IPS DF 19.7 (cell line): ENCODE data around the gene CHMP1A.
"Not testable (repeated sequence)": the region's sequence is repeated elsewhere in the genome, so short reads cannot be mapped to it uniquely, and the experiment has no call there.

Experiments
- DNase-seq: peaks from one replicate; pipeline ENCODE4 v3.0.0-alpha.2; 2013; ENCODE audit warnings: low read depth, low spot score

The CHMP1A gene

DNA sequence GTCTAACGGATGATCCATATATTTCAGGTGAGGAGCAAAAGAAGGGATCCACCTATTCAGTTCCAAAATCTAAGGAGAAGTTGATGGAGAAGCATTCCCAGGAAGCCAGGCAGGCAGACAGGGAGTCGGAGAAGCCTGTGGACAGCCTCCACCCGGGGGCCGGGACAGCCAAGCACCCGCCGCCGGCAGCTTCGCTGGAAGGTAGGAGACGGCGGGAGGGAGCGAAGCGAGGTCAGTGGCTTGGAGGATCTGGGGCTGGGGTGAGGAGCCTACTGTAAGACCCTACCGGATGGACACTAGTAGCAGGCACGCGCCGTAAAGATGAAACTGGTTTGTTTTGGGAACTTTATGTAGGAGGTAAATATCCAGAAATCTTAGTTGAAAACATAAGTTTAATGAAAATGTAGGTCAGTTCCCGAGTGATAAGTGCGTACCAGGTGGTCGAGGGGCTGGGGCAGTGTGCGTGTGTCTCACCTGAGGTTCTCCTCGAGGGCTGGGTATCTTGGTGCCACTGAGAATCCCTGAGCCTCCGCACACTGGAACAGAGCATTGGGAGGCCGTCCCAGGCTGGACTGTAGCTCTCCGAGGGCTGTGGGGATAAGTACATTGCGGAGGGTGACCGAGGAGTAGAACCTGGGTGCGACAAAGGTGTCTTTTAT lies 842 bp upstream of the CHMP1A start:
- DNase-seq = no peak

DNA sequence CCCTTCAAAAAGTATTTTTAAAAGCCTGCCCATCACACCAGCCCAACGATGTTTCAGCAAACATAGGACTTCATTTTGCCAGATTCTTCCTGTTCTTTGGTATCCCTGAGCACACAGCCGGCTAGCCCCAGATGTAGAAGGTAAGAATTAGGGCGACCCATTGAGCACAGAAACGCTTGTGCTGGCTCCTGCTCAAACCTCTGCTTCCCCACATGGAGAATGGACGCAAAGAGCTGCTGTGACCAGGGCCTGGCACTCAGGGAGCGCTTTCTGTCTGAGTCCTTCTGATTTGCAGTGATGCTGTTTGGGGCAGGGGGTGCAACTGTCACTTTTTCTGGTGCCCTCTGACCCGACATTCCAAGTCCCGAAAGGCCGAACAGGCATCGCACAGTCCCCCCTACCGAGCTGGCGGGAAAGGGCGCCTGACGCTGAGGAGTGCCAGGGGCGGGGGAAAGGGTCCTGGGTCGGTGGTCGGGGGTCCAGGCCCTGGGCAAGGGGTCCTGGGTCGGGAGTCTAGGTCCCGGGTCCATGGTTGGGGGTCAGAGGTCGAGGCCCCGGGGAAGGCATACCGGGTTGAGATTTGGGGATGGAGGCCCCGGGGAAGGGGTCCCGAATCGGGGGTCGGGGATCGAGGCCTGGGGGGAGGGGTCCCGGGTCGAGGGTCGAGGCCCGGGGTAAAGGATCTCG lies 930 bp downstream of the CHMP1A start:
- no peak for DNase-seq

DNA sequence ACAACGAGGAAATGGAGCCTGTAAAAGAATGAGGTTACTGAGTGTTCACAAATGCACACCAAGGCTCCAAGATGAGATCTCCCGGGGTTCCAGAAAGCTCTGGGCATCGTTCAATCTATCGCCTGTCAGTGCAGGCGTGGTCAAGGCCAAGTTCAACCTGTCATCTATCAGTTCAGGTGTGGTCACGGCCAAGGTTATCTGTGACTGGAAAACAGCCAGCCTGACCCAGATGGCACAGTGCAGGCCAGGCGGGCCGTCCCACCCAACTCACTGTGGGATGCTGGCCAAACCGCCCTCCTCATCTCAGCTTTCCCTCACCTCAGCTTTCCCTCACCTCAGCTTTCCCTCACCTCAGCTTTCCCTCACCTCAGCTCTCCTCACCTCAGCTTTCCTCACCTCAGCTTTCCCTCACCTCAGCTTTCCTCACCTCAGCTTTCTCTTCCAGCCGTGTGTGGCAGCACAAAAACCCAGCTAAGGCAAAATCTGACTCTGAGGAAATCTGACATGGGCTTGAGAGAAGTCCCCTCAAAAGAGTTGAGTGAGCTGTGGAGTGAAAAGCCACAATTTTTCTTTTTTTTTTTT lies 2.4 kb downstream of the CHMP1A start:
- DNase-seq = no peak

DNA sequence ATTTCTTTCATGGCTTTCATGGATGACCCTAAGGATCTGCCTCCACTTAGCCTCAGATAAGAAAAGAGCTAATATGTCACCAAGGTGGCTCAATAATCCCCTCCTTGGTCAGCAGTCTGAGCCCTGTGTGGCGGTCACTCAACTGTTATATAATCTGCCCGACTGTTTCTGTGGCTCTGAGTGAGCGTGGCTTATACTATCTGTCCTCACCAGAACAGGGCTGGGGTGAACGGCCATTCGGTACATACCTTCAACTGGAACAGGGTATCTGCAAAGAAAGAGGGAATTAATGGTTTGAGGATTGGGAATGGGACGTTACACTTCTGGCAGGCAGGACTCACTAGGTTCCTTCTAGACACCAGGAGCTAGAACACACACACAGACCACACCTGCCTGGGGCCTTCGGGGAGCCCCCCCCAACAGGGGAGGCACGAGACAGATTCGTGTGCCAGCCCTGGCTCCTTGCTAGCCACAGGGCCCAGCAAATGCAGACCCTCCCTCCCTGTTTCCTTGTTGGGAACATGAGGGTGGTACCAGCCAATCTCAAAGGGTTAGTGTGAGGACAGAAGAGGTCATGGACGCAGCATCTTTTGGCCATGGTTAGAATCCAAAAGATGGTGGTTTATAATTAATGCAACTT lies 3.7 kb downstream of the CHMP1A start:
- no peak for DNase-seq

DNA sequence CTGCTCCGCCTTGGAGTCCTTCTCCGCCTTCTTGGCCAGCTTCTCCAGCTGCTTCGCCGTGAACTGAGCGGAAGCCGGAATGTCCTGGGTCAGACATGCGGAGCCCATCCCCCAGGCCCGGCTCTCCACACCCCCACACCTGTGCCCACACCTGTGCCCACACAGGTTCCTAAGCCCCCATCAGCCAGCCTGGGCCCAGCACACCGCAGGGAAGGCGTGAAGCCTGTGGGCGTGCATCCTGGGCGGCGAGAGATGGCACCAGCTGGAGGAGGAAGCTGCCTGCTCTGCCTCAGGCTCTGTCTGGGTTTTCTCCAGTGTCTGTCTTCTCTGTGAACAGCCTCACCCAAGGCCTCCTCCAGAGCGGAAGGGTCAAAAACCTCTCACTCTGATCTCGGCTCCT lies 5.9 kb downstream of the CHMP1A start:
- no peak for DNase-seq

DNA sequence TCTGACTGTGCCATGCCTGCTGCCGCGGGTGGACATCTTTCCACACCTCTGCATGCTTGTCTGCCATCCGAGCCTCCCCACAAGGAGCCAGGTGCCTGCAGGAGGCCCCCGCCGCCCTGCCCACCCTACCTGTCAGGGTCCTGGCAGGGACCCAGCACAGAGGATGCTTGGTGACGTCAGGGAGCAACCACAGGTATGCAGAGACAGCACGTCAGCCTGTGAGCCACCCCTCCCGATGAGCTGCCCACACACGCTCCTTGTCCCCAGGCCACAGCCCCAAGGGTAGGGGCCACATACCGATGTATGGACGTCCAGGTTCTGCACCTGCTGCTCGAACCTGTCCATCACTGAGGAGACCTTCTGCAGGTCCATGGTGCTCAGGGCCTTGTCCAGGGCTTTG lies 10.6 kb downstream of the CHMP1A start:
- no peak for DNase-seq

DNA sequence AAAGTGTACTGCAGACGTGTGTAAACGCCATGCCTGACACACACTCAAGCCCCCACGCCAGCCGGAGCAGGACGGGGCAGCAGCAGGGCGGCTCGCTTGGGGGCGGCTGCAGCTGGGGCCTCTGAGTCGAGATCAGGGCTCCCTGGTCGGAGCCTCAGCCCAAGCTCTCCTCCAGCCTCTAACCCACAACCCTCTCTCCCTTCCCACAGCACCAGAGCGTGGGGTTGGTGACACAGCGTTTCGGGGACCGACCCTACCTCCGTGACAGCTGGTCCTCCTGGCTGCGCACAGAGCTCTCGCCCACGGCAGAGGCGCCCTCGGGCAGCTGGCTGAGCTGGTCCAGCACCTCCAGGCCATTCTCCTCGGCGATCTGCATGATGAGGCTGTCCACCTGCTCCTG lies 11.2 kb downstream of the CHMP1A start:
- no peak for DNase-seq

DNA sequence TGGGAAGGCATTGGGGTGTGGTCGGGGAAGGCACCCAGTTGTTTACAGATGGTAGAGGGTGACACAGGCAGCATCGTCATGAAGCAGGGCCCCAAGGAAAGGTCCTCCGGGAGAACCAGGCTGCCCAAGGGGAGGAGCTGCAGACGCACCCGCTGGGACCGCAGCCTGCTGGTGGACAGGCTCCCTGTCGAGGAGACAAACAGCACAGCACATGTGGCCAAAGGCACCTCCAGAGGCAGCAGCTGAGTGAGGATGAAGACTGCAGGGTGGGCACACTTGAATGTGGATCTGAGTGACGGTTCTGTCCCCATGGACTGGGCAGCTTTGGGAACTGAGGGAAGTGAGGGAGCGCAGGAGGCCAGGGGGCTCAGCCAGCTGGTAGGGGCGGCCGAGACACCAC lies 12.4 kb downstream of the CHMP1A start:
- DNase-seq = no peak

DNA sequence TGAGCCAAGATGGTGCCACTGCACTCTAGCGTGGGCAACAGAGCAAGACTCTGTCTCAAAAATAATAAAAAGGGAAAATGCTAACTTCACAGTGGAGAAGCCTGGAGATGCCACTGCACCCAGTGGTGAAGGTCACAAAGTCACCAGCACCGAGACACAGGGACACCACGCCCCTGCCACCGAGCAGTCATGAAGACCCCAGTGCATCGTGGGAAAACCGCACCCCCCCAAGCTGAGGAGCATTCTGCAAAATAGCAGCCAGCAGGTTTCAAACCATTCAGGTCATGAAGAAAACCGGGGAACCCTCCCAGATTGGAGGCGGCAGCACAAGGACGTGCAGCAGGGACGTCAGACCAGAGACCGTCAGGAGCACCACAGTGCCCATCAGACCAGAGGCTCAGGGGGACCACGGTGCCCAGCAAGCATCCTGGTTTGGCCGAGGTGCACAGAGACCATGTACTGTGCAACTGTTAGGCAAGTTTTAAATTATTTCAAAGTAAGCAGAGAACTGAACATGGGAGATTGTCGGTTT lies 13.7 kb downstream of the CHMP1A start:
- DNase-seq = no peak

DNA sequence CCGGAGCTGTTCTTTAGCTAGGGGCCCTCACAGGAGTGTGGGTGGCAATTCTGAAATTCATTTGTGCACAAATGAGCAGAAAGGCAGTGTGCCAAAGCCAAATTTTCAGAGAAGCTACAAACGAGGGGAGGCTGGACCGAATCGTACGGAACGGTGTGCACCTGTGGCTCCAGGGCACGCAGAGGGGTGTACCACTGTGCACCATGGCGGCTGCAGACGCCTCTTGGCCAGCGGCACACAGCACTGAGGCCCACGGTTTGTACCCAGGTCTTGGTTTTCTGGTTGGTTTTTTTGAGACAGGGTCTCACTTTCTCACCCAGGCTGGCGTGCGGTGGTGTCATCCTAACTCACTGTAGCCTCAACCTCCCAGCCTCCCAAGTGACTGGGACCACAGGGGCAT lies 14.9 kb downstream of the CHMP1A start:
- no peak for DNase-seq

DNA sequence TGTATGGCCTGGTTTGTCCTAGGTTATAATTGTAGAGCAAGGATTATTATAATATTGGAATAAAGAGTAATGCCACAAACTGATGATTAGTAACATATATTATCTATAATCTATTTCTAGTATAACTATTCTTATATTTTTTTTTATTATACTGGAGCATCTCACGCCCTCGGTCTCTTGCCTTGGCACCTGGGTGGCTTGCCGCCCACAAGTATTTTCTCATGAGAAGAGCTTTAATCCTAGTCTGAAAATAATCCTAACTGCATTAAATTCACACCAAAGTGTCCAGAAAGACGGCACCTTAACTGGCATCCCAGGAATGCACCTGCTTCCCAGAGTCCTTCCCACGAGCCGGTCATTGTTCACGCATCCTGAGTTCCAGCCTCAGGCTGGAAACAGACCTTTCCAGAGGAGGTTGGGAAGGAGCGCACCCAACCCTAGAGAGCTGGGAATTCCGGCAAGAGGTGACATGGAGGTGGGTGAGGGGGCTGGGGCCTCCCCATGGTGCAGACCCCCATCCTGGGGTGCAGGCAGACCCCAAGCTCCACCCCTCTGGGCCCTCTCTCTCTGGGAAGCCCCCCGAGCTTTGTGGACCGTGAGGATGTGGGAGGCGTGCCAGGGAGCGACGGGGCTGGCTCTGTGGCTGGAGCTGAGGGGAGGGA lies 15.9 kb downstream of the CHMP1A start:
- DNase-seq = no peak

DNA sequence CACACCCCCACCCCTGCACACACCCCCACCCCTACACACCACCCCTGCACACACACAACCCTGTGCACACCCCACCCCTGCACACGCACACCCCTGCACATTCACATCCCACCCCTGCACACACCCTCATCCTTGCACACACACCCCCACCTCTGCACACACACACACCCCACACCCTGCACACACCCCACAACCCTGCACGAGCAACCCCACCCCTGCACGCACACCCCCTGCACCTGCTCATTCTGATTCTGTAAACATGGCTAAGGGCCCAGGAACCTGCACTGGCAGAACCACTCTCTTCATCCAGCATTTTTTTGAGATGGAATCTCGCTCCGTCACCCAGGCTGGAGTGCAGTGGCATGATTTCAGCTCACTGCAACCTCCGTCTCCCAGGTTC lies 18.1 kb downstream of the CHMP1A start:
- DNase-seq = no peak

DNA sequence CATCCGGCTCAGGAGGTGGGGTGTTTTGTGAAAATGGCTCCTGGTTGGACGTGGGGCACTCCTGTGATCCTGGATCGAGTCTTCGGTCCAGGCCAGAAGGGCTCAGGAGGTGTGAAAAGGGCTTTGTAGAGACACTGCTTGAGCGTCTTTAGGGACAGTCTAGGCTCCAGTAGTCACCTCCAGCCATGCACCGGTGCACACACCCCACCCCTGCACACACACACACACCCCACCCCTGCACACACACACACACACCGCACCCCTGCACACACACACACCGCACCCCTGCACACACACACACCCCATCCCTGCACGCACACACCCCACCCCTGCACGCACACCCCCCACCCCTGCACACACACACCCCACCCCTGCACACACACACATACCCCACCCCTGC lies 19.1 kb downstream of the CHMP1A start:
- DNase-seq = no peak

DNA sequence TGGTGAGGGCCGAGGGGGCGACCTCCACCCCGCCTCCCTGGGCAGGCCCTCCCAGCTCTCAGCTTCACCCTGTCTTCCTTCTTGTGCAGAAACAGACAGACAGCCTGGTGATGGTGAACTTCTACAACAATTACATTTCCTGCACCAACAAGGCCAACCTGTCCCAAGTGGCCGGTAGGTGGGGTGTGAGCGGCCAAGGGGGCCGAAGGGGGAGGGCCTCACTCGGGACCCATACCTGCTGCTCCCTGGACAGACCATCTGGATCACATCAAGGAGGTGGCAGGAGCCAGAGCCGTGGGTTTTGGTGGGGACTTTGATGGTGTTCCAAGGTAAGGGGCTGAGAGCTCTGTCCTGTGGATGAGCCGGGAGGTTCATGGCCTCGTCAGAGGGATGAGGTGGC lies 20.1 kb downstream of the CHMP1A start:
- no peak for DNase-seq

DNA sequence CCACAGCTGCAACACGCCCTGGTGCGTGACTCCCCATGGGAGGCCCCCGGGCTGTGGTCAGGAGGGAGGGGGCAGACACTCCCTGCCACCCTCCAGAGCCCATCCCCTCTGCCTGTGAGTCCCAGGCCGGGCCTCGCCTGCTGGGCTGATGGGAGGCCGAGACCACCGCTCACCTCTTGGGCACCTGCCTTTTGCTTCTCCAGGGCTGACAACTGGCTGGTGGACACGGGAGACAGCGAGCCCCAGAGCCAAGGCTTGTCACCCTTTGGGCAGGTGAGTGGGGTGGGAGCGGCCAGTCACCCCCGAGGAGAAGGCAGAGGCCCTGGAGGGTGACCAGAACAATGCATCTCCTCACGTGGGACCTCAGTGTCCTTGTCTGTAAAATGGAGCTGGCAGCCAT lies 20.8 kb downstream of the CHMP1A start:
- no peak for DNase-seq

DNA sequence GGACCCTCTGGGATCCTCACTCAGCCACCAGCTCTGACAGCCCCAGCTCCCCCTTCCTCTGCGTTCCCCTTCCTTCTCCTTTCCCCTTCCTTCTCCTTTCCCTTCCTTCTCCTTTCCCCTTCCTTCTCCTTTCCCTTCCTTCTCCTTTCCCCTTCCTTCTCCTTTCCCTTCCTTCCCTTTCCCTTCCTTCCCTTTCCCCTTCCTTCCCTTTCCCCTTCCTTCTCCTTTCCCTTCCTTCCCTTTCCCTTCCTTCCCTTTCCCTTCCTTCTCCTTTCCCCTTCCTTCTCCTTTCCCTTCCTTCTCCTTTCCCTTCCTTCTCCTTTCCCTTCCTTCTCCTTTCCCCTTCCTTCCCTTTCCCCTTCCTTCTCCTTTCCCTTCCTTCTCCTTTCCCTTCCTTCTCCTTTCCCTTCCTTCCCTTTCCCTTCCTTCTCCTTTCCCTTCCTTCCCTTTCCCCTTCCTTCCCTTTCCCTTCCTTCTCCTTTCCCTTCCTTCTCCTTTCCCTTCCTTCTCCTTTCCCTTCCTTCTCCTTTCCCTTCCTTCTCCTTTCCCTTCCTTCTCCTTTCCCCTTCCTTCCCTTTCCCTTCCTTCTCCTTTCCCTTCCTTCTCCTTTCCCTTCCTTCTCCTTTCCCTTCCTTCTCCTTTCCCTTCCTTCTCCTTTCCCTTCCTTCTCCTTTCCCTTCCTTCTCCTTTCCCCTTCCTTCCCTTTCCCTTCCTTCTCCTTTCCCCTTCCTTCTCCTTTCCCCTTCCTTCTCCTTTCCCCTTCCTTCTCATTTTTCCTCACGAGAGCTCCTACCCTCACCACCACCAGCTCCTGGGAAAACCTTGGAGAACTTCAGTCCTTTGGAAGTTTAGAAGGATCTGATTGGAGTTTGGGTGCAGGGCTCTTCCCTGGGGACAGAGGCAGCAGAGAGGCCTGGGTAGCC lies 22.8 kb downstream of the CHMP1A start:
- not testable (repeated sequence) for DNase-seq

DNA sequence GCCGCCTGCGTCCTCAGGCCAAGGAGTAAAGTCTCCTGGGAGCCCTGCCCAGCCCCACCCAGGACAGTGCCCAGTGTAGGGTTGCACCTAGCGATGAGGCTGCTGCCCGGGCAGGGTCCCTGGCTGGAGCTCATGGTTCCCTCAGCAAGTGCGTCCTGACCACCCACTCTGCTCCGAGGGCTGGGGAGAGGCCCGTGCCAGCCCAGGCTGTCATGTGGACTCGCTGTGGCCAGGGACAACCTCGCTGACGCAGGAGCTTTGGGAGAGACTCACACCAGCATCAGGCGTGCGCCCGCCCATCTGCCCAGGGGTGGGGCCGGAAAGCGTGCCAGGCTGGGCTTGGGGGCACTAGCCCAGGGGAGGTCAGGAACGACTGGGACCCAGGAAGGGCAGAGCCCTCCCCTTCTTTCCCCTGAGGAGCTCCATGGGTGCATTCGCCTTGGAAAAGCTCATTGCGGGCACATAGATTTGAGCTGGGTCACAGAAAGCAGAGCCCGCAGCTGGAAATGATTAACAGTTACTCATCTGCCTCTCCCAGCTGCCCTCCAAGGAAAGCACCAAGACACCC lies 24.4 kb downstream of the CHMP1A start:
- DNase-seq = no peak

DNA sequence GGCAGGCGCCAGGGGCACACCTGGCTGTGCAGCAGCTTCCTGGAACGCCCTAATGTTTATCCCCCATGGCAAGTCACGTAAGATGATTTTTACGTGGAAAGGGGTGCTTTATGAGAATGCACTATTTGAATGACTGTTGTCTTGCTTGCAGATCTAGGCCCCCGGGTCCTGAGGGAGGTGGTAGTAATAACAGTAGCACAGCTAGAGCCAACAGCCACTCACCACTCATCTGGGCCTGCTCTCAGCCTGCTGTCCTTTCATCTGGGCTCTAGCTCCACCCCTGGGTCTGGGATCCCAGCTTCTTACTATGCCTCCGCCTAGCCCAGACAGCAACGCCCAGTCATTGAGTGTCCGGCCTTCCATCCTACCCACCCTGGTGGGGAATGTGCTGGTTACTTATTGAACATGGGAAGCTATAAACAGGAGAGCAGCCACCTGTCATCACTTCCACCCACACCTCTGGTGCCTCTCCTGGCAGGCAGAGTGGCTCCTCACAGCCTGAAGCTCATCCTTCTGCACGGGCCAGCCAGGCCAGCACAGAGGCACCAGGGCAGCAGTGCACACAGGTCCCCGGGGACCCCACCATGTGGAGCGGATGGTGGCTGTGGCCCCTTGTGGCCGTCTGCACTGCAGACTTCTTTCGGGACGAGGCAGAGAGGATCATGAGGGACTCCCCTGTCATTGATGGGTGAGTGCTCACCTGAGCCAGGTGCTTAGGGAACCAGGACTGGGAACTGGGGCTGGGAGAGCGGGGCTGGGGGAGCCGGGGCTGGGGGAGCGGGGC lies 27.5 kb downstream of the CHMP1A start:
- DNase-seq = no peak
